NT2/D1 (cell line): Measurements from ENCODE around the gene AK9.

ENCODE experiments used
- SUZ12 ChIP-seq: IDR thresholded peaks from 2 replicates; pipeline ENCODE4 v1.6.1; 2011; ENCODE audit not compliant: insufficient read length, insufficient read depth; ENCODE audit errors: extremely low read depth
- YY1 ChIP-seq: IDR thresholded peaks from 2 replicates; pipeline ENCODE4 v1.6.1; 2011; ENCODE audit not compliant: insufficient read length, insufficient read depth
- ZNF274 ChIP-seq: IDR thresholded peaks from 2 replicates; pipeline ENCODE4 v1.6.1; 2011; ENCODE audit warnings: mild to moderate bottlenecking, low read depth, low read length

DNA sequence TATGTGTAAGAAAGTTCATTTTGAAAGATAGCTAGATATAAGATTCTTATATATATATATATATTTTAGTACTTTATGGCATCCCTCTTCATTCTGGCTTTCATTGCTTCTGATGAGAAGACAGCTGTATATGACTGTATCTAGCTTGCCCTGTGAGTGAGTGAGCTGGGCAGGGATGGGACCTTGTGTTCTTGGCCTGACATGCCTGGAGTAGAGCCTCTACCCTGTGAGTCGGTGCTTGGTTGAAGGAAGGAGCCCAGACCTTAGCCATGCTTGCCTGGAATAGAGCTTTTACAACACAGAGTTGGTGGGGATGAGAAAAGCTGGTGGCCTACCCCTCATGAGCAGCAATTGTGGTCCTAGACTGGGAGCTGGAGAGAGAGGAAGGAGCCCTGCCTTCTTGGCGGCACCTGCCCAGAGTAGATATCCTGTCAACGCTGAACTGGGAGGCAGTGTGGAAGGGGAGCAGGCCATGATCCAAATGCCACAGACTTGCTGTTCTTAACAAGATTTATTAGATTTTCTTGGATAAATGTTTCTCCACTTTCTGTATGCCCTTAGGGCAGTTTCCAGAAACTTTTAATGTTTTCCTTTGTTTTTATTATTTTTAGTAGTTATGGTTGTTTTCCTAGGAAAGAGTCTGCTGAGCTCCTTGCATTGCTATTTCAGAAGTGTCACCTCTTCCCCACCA, 31.7 kb upstream of the AK9 start:
- TF ChIP-seq ZNF274: no peak
- TF ChIP-seq YY1: no peak
- TF ChIP-seq SUZ12: no peak
